ENCODE data around the gene KIF18B. TPM values are rescaled to one million over a fixed set of nuclear protein-coding genes. Genes with fewer than 3 reads are reported as not detected.
A peak's percentile ranks its signal among the peaks of the same experiment; 100 is the strongest.

Gene KIF18B
- total RNA-seq, 1 experiment from 2014 or later, result 82.2 TPM

DNA sequence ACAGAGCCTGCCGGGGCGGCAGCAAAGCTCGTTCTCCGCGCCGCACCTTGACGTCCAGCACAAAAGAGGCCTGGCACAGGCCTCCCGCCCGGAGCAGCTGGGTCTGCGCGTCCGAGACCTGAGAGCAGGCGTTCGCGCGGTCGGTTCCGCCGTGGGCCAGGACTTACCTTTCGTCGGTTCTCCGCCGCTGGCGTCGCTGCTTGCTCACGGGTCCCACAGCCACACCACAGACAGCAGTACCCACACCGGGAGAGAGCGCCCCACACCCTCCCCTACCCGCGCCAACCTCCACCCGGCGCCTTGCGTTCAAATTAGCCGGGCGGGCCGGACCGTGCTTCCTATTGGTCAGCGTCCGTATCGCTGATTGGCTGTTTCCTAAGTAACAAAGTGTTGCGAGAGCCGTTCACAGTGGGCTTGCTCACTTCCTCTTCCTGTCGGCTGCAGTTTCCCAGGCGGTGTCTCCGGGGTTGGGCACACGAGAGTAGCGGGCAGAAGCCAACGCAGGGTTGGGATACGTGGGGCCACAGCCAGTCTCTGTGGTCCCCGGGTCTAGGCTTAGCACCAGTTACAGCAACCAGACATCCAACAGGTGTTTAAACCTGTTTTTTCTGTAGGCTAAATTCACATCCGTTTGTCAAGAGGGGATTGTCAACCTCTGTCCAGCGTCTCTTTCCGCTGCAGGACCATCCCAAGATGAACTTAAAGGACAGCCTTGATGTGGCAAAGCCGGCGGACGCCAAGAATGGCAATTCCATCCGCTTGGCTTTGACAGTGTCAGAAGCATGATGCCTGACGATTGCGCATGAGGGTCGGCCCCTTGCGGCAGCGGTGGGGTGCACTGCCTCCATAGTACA is at the start of gene KIF18B (continued):
- TF ChIP-seq, protein P1, sequence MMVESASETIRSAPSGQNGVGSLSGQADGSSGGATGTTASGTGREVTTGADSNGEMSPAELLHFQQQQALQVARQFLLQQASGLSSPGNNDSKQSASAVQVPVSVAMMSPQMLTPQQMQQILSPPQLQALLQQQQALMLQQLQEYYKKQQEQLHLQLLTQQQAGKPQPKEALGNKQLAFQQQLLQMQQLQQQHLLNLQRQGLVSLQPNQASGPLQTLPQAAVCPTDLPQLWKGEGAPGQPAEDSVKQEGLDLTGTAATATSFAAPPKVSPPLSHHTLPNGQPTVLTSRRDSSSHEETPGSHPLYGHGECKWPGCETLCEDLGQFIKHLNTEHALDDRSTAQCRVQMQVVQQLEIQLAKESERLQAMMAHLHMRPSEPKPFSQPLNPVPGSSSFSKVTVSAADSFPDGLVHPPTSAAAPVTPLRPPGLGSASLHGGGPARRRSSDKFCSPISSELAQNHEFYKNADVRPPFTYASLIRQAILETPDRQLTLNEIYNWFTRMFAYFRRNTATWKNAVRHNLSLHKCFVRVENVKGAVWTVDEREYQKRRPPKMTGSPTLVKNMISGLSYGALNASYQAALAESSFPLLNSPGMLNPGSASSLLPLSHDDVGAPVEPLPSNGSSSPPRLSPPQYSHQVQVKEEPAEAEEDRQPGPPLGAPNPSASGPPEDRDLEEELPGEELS (CRISPR knock-in tag; IDR thresholded peaks at IDR 0.05), result no peak; the same call in 1 of the 2 replicates
- TF ChIP-seq TP53 (CRISPR knock-in tag; IDR thresholded peaks at IDR 0.05), result peak; percentile 80; the same call in 1 of the 2 replicates
- TF ChIP-seq, protein P2, sequence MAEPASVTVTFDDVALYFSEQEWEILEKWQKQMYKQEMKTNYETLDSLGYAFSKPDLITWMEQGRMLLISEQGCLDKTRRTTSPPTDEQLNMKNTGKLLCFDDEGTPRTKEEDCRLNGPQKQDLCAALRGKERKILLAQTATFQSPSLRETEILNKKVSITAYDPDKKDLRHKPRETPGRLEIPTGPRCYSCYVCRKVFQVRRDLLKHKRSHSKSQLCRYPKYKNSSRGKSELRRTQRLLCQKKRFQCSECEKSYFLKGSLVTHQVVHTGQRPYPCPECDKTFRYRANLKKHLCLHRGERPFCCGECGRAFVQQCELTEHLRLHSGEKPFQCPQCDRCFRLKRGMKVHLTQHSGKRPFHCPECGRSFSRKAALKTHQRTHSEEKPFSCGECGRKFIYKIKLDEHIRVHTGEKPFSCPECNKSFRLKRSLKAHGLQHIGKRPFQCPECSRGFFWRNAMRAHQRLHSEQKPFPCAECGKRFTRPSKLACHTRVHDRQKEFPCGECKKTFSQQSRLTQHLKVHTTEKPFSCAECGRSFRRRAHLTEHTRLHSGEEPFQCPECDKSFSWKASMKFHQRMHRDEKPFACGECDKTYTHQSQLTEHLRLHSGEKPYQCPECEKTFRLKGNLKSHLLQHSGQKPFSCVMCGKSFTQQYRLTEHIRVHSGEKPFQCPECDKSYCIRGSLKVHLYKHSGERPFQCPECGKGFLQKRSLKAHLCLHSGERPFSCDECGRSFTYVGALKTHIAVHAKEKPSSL (CRISPR knock-in tag; conservative IDR thresholded peaks at IDR 0.05), result no peak
- TF ChIP-seq NFYB (CRISPR knock-in tag; conservative IDR thresholded peaks at IDR 0.05; ENCODE audit: low read depth), result peak; percentile 75
- no peak for TF ChIP-seq NR2C2 (CRISPR knock-in tag; IDR thresholded peaks at IDR 0.05)
- TF ChIP-seq RORB (CRISPR knock-in tag; IDR thresholded peaks at IDR 0.05), result no peak
- TF ChIP-seq, protein P3, sequence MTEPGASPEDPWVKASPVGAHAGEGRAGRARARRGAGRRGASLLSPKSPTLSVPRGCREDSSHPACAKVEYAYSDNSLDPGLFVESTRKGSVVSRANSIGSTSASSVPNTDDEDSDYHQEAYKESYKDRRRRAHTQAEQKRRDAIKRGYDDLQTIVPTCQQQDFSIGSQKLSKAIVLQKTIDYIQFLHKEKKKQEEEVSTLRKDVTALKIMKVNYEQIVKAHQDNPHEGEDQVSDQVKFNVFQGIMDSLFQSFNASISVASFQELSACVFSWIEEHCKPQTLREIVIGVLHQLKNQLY (CRISPR knock-in tag; IDR thresholded peaks at IDR 0.05), result no peak
- no peak; the same call in 1 of the 2 replicates for TF ChIP-seq ETV6 (CRISPR knock-in tag; IDR thresholded peaks at IDR 0.05)
- TF ChIP-seq CREM (CRISPR knock-in tag; IDR thresholded peaks at IDR 0.05), result peak; percentile 32; the same call in 1 of the 2 replicates
- TF ChIP-seq, protein P4, sequence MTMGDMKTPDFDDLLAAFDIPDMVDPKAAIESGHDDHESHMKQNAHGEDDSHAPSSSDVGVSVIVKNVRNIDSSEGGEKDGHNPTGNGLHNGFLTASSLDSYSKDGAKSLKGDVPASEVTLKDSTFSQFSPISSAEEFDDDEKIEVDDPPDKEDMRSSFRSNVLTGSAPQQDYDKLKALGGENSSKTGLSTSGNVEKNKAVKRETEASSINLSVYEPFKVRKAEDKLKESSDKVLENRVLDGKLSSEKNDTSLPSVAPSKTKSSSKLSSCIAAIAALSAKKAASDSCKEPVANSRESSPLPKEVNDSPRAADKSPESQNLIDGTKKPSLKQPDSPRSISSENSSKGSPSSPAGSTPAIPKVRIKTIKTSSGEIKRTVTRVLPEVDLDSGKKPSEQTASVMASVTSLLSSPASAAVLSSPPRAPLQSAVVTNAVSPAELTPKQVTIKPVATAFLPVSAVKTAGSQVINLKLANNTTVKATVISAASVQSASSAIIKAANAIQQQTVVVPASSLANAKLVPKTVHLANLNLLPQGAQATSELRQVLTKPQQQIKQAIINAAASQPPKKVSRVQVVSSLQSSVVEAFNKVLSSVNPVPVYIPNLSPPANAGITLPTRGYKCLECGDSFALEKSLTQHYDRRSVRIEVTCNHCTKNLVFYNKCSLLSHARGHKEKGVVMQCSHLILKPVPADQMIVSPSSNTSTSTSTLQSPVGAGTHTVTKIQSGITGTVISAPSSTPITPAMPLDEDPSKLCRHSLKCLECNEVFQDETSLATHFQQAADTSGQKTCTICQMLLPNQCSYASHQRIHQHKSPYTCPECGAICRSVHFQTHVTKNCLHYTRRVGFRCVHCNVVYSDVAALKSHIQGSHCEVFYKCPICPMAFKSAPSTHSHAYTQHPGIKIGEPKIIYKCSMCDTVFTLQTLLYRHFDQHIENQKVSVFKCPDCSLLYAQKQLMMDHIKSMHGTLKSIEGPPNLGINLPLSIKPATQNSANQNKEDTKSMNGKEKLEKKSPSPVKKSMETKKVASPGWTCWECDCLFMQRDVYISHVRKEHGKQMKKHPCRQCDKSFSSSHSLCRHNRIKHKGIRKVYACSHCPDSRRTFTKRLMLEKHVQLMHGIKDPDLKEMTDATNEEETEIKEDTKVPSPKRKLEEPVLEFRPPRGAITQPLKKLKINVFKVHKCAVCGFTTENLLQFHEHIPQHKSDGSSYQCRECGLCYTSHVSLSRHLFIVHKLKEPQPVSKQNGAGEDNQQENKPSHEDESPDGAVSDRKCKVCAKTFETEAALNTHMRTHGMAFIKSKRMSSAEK (CRISPR knock-in tag; IDR thresholded peaks at IDR 0.05; ENCODE audit: borderline replicate concordance), result no peak
- TF ChIP-seq ZNF671 (CRISPR knock-in tag; IDR thresholded peaks at IDR 0.05), result no peak
- peak; percentile 72 for TF ChIP-seq ZNF232 (CRISPR knock-in tag; IDR thresholded peaks at IDR 0.05)

DNA sequence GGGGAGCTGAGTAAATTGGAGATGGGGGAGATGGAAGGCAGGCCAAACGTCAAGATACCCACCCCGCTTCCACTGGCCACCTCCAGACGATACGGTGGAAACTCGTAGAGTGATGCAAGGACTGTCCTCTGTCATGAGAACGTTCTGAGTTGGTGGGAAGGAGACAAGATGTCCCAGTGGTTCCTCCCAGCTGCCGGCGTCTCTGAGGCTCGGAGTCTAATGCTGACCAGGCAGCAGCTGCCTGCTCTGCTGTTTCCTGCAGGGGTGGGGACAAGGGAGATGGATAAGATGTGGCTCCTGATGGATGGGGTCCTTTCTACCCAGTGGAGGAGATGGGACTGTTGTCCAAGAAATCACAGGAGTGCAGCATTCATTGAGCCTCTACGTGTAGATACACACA is 48.7 kb upstream of the KIF18B start:
- Mint-ChIP-seq H3K4me3 (no peak overlapping the region), H3K36me3 (peaks cover 11% of the 10 kb centered on the region), H3K9me3 (peaks cover 17% of the 10 kb centered on the region), H3K27ac (no peak overlapping the region), H3K27me3 (ENCODE audit: low read depth) (peaks cover 4% of the 10 kb centered on the region), H3K4me1 (peaks cover 6% of the 10 kb centered on the region)
- ChIA-PET POLR2A (no interaction called here), CTCF (interaction anchor here (0.6 to 2.0 kb wide), 4 partner anchors 8 to 139 kb away, joined by 3 to 16 read pairs (median 6); partner anchors contain the start of genes ACBD4 and C1QL1)
- ATAC-seq, result no peak
- TF ChIP-seq ESRRA (CRISPR knock-in tag; IDR thresholded peaks at IDR 0.05; ENCODE audit: borderline replicate concordance) (no peak), KAT7 (CRISPR knock-in tag; IDR thresholded peaks at IDR 0.05; ENCODE audit: borderline replicate concordance) (no peak), FOXP1 (CRISPR knock-in tag; IDR thresholded peaks at IDR 0.05; ENCODE audit: borderline replicate concordance) (no peak)
- TF ChIP-seq, protein P5, sequence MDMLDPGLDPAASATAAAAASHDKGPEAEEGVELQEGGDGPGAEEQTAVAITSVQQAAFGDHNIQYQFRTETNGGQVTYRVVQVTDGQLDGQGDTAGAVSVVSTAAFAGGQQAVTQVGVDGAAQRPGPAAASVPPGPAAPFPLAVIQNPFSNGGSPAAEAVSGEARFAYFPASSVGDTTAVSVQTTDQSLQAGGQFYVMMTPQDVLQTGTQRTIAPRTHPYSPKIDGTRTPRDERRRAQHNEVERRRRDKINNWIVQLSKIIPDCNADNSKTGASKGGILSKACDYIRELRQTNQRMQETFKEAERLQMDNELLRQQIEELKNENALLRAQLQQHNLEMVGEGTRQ (CRISPR knock-in tag; IDR thresholded peaks at IDR 0.05), result no peak
- TF ChIP-seq, protein P6, sequence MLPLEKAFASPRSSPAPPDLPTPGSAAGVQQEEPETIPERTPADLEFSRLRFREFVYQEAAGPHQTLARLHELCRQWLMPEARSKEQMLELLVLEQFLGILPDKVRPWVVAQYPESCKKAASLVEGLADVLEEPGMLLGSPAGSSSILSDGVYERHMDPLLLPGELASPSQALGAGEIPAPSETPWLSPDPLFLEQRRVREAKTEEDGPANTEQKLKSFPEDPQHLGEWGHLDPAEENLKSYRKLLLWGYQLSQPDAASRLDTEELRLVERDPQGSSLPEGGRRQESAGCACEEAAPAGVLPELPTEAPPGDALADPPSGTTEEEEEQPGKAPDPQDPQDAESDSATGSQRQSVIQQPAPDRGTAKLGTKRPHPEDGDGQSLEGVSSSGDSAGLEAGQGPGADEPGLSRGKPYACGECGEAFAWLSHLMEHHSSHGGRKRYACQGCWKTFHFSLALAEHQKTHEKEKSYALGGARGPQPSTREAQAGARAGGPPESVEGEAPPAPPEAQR (CRISPR knock-in tag; IDR thresholded peaks at IDR 0.05), result no peak
- TF ChIP-seq, protein P3 (CRISPR knock-in tag; IDR thresholded peaks at IDR 0.05), result no peak
- DNase-seq (ENCODE audit: low spot score), result no peak
